Left lung (tissue), 10 donors: ENCODE results near the gene GJC2. TPM values are rescaled to one million over a fixed set of nuclear protein-coding genes. Genes with fewer than 3 reads are reported as not detected.
A peak's percentile ranks its signal among the peaks of the same experiment; 100 is the strongest.
"Not testable (repeated sequence)": the region's sequence is repeated elsewhere in the genome, so short reads cannot be mapped to it uniquely, and the experiment has no call there.

Source experiments
- ATAC-seq: fragments of 200-7000 bp; cut with Tn5 transposase; one replicate; pipeline ENCODE4 v1.9.1; 2020; ENCODE audit warnings: moderate library complexity
- DNase-seq, 4 donors: peaks; one replicate each; pipeline ENCODE4 v3.0.0-alpha.2; 2013 to 2020
- H3K27ac ChIP-seq, 2 donors: fragments of 200-600 bp; sonication (generic) in 1 of 2; one replicate each; pipeline versions ENCODE4 v1.5.0 to v1.8.0; 2020 to 2021
- H3K27me3 ChIP-seq, 2 donors: fragments of 200-600 bp; sonication (generic) in 1 of 2; one replicate each; pipeline versions ENCODE4 v1.5.0 to v1.8.0; 2020 to 2021
- H3K36me3 ChIP-seq, 2 donors: fragments of 200-600 bp; sonication (generic) in 1 of 2; one replicate each; pipeline versions ENCODE4 v1.5.0 to v1.8.0; 2020 to 2021
- H3K4me1 ChIP-seq, 2 donors: fragments of 200-600 bp; one replicate each; pipeline ENCODE4 v1.8.0; 2021
- H3K4me3 ChIP-seq, 2 donors: fragments of 200-600 bp; sonication (generic) in 1 of 2; one replicate each; pipeline versions ENCODE4 v1.5.0 to v1.8.0; 2020 to 2021; ENCODE audit warnings: mild to moderate bottlenecking in 1 of 2
- H3K9me3 ChIP-seq, 2 donors: fragments of 200-600 bp; sonication (generic) in 1 of 2; one replicate each; pipeline versions ENCODE4 v1.5.0 to v1.8.0; 2020 to 2021
- CTCF ChIP-seq, 2 donors: fragments of 200-600 bp; sonication (generic) in 1 of 2; IDR thresholded peaks; one replicate each; pipeline versions ENCODE4 v1.5.0 to v1.8.0; 2021; ENCODE audit warnings: antibody characterized with exemption in 2 of 2
- intact Hi-C, 2 donors: fragments of 100-400 bp; cut with DNase I; formaldehyde crosslinking; loops; one replicate each; pipeline versions ENCODE4 v1.11.2 to v1.14.2; 2022
- polyA plus RNA-seq, 6 donors: library from polyadenylated mRNA; unstranded; fragments of 120-200 nt; gene quantifications; one replicate each; pipeline ENCODE4 v1.2.1, GENCODE V29; 2013; ENCODE audit not compliant: insufficient read length in 6 of 6
- total RNA-seq, 2 donors: library from RNA; stranded (reverse); fragmentation: NEBNext Ultra II Directional; extraction: Animal tissue kit (Norgen Biotek cat#: 25700); gene quantifications; one replicate each; pipeline ENCODE4 v1.2.1, GENCODE V29; 2021
- donor health status: DM: no; HTN: yes; CAD: no.
- donor health status: DM: no; HTN: no; CAD: no.

The GJC2 gene
- total and polyA plus RNA-seq, 8 donors, result 2.3 to 4.9 (median 3.1) TPM

DNA sequence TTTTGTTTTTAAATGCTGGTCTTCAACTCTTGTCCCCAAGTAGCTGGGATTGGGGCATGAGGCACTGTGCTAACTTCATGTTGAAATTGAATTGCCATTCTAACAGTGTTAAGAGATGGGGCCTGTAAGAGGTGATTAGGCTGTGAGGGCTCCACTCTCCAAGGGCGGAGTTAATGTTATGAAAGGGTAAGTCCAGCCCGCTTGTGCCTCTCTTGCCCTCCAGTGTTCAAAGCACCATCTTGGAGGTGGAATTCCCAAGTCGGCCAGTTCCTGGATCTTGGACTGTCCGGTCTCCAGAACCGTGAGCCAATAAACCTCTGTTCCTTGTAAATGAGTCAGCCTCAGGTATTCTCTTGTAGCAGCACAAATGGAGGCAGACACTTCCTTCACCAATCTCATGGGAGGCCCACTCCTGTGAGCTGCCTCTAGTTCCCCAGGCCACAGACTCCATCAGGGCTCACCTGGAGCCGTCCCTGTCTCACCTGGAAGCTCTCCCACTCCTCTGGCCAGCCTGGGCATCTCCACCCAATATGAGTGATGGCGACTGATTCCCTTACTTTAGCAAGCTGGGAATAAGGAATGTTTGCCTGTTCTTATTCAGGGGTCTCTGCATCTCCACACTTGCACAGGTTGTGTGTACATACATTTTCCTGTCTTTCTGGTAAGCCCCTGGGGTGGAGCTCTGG is 31.4 kb downstream of the GJC2 start:
- H3K36me3 ChIP-seq, result no peaks in the 10 kb centered on the region
- TF ChIP-seq CTCF (IDR thresholded peaks at IDR 0.05), result no peak
- peak in 1 of 4 donors; percentile 3 for DNase-seq
- ATAC-seq, result no peak
- H3K4me3 ChIP-seq, result no peak overlapping the region
- no peaks in the 10 kb centered on the region for H3K27me3 ChIP-seq
- H3K4me1 ChIP-seq, result peaks cover 0 to 25% of the 10 kb centered on the region in 2 donors
- intact Hi-C loops, result no loop called here
- peak overlapping the region in 1 of 2 donors; percentile 34 for H3K27ac ChIP-seq
- no peaks in the 10 kb centered on the region for H3K9me3 ChIP-seq

- DNase-seq, result no peak
- no peak for TF ChIP-seq CTCF (IDR thresholded peaks at IDR 0.05)
- intact Hi-C loops, result no loop called here
- no peak overlapping the region for H3K4me3 ChIP-seq
- no peak for ATAC-seq
- H3K27me3 ChIP-seq, result no peaks in the 10 kb centered on the region
- no peaks in the 10 kb centered on the region for H3K36me3 ChIP-seq
- no peaks in the 10 kb centered on the region for H3K9me3 ChIP-seq
- H3K4me1 ChIP-seq, result peaks cover 0 to 19% of the 10 kb centered on the region in 2 donors
- peak overlapping the region in 1 of 2 donors; percentile 34 for H3K27ac ChIP-seq
These were observed 31.9 kb downstream of the GJC2 start for GRCh38 chr1:228181645-228182034.

DNA sequence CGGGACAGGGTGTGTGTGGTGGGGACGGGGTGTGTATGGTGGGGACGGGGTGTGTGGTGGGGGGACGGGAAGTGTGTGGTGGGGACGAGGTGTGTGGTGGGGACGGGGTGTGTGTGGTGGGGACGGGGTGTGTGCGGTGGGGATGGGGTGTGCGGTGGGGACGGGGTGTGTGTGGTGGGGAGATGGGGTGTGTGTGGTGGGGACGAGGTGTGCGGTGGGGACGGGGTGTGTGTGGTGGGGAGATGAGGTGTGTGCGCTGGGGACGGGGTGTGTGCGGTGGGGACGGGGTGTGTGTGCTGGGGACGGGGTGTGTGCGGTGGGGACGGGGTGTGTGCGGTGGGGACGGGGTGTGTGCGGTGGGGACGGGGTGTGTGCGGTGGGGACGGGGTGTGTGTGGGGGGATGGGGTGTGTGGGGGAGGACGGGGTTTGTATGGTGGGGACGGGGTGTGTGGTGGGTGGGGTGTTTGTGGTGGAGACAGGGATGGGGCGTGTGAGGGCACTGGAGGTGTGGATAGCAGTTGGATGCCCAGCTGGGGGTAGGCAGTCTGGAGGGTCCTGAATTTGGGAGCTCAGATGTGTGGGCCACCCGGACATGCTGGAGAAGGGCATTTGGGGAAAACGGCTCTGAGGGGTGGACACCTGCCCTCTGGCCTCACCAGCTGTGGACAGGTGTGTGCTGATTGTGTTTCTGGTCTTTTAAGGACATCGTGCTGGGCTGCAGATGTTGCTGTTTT is 32.7 kb downstream of the GJC2 start:
- no peak overlapping the region for H3K27ac ChIP-seq
- ATAC-seq, result no peak
- H3K4me1 ChIP-seq, result peaks cover 0 to 13% of the 10 kb centered on the region in 2 donors
- H3K4me3 ChIP-seq, result no peak overlapping the region
- DNase-seq, result no peak
- H3K9me3 ChIP-seq, result no peaks in the 10 kb centered on the region
- intact Hi-C loops, result no loop called here
- H3K36me3 ChIP-seq, result no peaks in the 10 kb centered on the region
- no peak for TF ChIP-seq CTCF (IDR thresholded peaks at IDR 0.05)
- H3K27me3 ChIP-seq, result no peaks in the 10 kb centered on the region

DNA sequence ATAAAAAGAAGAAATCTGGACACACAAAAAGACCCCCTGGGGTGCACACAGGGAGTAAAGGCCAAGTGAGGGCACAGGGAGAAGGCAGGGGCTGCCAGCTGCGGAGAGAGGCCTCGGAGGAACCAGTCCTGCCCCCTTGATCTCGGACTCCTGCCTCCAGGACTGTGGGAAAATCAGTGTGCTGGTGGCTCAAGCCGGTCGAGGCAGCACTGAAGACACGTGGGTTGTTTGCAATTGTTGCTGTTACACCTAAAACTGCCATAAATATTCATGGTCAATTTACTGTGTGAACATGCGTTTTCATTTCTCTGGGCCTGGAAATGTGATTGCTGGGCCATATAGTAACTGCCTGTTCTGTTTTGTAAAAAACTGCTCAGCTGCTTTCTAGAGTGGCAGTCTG is 34.4 kb downstream of the GJC2 start:
- Histone ChIP-seq H3K4me3 (no peak overlapping the region), H3K9me3 (no peaks in the 10 kb centered on the region), H3K27me3 (no peaks in the 10 kb centered on the region), H3K4me1 (no peaks in the 10 kb centered on the region), H3K27ac (no peak overlapping the region), H3K36me3 (no peaks in the 10 kb centered on the region)
- DNase-seq (no peak), ATAC-seq (no peak)
- no peak for TF ChIP-seq CTCF (IDR thresholded peaks at IDR 0.05)
- intact Hi-C loops, result no loop called here

- DNase-seq (no peak), ATAC-seq (no peak)
- no peak overlapping the region for H3K27ac ChIP-seq
- H3K4me1 ChIP-seq, result no peaks in the 10 kb centered on the region
- no peaks in the 10 kb centered on the region for H3K27me3 ChIP-seq
- H3K36me3 ChIP-seq, result no peaks in the 10 kb centered on the region
- H3K9me3 ChIP-seq, result no peaks in the 10 kb centered on the region
- intact Hi-C loops, result no loop called here
- no peak for TF ChIP-seq CTCF (IDR thresholded peaks at IDR 0.05)
- no peak overlapping the region for H3K4me3 ChIP-seq
These were observed 35.9 kb downstream of the GJC2 start for GRCh38 chr1:228185641-228185965.

DNA sequence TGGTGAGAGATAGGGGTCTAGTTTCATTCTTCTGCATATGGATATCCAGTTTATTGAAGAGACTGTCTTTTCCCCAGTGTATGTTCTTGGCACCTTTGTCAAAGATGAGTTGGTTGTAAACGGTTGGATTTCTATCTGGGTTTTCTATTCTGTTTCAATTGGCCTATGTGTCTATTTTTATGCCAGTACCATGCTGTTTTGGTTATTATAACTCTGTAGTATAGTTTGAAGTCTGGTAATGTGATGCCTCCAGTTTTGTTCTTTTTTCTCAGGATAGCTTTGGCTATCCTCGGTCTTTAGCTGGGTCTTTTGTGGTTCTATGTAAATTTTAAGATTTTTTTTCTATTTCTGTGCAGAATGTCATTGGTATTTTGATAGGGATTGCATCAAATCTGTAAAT is 38.5 kb downstream of the GJC2 start:
- intact Hi-C loops, H3K27me3 ChIP-seq, DNase-seq, H3K27ac ChIP-seq, H3K4me3 ChIP-seq, H3K9me3 ChIP-seq, H3K4me1 ChIP-seq, H3K36me3 ChIP-seq, ATAC-seq: not testable (repeated sequence)
